Panc1 (cell line): ENCODE data around the gene ETHE1.

Source experiments
- POLR2AphosphoS5 ChIP-seq: IDR thresholded peaks from 2 replicates; pipeline ENCODE4 v1.6.1; 2012; ENCODE audit warnings: mild to moderate bottlenecking, low read depth, low read length, moderate library complexity
- SIN3A ChIP-seq: IDR thresholded peaks from 2 replicates; pipeline ENCODE4 v1.6.1; 2012; ENCODE audit warnings: low read depth, mild to moderate bottlenecking, low read length, moderate library complexity, borderline replicate concordance; ENCODE audit not compliant: insufficient read depth
- TCF7L2 ChIP-seq: IDR thresholded peaks from 2 replicates; pipeline ENCODE4 v1.6.1; 2011; ENCODE audit warnings: mild to moderate bottlenecking, low read depth, low read length, inconsistent platforms
- TF ChIP-seq, protein P1 (sequence below): fragments of 450-650 bp; IDR thresholded peaks from 2 replicates; pipeline ENCODE4 v1.5.1; 2017; ENCODE audit warnings: mild to moderate bottlenecking
- TF ChIP-seq, protein P2 (sequence below), 2 experiments: IDR thresholded peaks; 2 replicates each; pipeline ENCODE4 v1.6.1; 2011 to 2012; ENCODE audit warnings: low read depth in 2 of 2, control low read depth in 1 of 2, low read length in 1 of 2, mild to moderate bottlenecking in 1 of 2, moderate library complexity in 1 of 2; ENCODE audit not compliant: insufficient read depth in 1 of 2

DNA sequence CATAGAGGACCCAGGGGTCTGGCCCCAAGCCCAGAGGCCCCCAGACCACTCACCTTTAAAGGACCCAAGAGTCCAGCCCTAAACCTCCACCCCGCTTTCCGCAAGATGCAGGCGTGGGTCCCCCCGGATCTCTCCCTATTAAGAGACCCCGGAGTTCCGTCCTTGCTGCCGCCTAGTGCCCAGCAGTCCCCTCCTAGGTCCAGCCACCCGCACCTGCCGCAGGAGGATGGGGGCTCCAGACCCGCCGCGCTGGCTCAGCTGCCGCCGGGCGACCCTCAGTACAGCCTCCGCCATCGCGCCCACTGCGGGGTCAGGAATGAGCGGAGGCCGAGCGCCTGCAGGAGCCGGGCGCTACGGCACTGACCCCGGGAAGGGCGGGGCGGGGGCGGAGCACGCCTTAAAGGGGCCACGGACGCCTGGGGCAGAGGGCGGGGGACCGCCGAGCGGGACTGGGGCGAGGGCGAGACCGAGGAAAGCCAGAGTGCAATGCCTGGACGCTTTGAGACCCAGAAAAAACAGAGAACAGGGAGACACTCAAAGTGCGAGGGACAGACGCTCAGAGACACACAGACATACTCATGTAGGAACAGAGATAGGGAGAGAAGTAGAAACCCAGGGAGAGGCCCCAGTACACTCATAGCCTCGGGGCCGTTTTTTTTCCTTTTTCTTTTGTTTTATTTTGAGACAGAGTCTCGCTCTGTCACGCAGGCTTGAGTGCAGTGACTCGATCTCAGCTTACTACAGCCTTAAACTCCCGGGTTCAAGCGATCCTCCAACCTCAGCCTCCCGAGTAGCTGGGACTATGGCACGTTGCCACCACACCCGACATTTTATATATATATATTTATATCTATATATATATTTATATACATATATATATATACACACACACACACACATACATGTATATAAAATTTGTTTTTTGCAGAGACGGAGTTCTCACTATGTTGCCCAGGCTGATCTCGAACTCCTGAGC is at the start of gene ETHE1:
- TF ChIP-seq TCF7L2 (no peak), POLR2AphosphoS5 (peak; percentile 54; the same call in 1 of the 2 replicates), SIN3A (no peak)
- TF ChIP-seq, protein P1, sequence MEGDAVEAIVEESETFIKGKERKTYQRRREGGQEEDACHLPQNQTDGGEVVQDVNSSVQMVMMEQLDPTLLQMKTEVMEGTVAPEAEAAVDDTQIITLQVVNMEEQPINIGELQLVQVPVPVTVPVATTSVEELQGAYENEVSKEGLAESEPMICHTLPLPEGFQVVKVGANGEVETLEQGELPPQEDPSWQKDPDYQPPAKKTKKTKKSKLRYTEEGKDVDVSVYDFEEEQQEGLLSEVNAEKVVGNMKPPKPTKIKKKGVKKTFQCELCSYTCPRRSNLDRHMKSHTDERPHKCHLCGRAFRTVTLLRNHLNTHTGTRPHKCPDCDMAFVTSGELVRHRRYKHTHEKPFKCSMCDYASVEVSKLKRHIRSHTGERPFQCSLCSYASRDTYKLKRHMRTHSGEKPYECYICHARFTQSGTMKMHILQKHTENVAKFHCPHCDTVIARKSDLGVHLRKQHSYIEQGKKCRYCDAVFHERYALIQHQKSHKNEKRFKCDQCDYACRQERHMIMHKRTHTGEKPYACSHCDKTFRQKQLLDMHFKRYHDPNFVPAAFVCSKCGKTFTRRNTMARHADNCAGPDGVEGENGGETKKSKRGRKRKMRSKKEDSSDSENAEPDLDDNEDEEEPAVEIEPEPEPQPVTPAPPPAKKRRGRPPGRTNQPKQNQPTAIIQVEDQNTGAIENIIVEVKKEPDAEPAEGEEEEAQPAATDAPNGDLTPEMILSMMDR, result no peak
- TF ChIP-seq, protein P2, sequence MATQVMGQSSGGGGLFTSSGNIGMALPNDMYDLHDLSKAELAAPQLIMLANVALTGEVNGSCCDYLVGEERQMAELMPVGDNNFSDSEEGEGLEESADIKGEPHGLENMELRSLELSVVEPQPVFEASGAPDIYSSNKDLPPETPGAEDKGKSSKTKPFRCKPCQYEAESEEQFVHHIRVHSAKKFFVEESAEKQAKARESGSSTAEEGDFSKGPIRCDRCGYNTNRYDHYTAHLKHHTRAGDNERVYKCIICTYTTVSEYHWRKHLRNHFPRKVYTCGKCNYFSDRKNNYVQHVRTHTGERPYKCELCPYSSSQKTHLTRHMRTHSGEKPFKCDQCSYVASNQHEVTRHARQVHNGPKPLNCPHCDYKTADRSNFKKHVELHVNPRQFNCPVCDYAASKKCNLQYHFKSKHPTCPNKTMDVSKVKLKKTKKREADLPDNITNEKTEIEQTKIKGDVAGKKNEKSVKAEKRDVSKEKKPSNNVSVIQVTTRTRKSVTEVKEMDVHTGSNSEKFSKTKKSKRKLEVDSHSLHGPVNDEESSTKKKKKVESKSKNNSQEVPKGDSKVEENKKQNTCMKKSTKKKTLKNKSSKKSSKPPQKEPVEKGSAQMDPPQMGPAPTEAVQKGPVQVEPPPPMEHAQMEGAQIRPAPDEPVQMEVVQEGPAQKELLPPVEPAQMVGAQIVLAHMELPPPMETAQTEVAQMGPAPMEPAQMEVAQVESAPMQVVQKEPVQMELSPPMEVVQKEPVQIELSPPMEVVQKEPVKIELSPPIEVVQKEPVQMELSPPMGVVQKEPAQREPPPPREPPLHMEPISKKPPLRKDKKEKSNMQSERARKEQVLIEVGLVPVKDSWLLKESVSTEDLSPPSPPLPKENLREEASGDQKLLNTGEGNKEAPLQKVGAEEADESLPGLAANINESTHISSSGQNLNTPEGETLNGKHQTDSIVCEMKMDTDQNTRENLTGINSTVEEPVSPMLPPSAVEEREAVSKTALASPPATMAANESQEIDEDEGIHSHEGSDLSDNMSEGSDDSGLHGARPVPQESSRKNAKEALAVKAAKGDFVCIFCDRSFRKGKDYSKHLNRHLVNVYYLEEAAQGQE (IDR thresholded peaks at IDR 0.05; ENCODE audit: insufficient read depth in 1 of 2, low read depth in 2 of 2, low read length in 1 of 2), result no peak
